Astrocyte (in vitro differentiated cells and primary cell): Measurements from ENCODE around the gene CDKN1C.

Experiments
- CTCF ChIP-seq: IDR thresholded peaks from 2 replicates; pipeline ENCODE4 v1.5.1; 2011; ENCODE audit warnings: low read depth, mild to moderate bottlenecking, inconsistent platforms, low read length, moderate library complexity; ENCODE audit not compliant: insufficient read depth
- EZH2 ChIP-seq: IDR thresholded peaks from 2 replicates; pipeline ENCODE4 v1.6.1; 2012; ENCODE audit warnings: mild to moderate bottlenecking, low read length, inconsistent platforms; ENCODE audit not compliant: insufficient read depth

- no peak for TF ChIP-seq CTCF
- TF ChIP-seq EZH2 = no peak
These were observed 49.1 kb downstream of the CDKN1C start for GRCh38 chr11:2836315-2837095.
